Measurements from ENCODE around the gene LRCH1.

The LRCH1 gene

DNA sequence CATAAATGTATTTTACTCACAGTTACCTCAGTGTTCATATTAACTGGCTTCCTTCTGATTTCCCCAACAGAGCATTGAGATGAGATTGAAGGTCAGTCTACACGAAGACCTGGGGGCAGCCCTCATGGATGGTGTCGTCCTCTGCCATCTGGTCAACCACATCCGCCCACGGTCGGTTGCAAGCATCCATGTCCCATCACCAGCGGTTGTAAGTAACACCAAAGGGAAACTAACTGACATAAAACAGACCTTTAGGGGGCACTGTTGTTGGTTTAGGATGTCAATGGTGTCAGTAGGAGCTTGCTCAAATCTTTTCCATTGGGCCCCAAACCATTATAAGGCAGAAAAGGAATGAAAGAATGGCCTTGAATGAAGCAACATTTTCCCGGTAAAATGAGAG, 175.8 kb downstream of the LRCH1 start:
- TF ChIP-seq CREB1 (IDR thresholded peaks at IDR 0.05; ENCODE audit: low read depth) = no peak
- TF ChIP-seq EGR1 (IDR thresholded peaks at IDR 0.05) = peak; percentile 25; the same call in 1 of the 2 replicates

GRCh38 chr13:46731535-46731934, 178.6 kb downstream of the LRCH1 start:
- TF ChIP-seq, protein P1, sequence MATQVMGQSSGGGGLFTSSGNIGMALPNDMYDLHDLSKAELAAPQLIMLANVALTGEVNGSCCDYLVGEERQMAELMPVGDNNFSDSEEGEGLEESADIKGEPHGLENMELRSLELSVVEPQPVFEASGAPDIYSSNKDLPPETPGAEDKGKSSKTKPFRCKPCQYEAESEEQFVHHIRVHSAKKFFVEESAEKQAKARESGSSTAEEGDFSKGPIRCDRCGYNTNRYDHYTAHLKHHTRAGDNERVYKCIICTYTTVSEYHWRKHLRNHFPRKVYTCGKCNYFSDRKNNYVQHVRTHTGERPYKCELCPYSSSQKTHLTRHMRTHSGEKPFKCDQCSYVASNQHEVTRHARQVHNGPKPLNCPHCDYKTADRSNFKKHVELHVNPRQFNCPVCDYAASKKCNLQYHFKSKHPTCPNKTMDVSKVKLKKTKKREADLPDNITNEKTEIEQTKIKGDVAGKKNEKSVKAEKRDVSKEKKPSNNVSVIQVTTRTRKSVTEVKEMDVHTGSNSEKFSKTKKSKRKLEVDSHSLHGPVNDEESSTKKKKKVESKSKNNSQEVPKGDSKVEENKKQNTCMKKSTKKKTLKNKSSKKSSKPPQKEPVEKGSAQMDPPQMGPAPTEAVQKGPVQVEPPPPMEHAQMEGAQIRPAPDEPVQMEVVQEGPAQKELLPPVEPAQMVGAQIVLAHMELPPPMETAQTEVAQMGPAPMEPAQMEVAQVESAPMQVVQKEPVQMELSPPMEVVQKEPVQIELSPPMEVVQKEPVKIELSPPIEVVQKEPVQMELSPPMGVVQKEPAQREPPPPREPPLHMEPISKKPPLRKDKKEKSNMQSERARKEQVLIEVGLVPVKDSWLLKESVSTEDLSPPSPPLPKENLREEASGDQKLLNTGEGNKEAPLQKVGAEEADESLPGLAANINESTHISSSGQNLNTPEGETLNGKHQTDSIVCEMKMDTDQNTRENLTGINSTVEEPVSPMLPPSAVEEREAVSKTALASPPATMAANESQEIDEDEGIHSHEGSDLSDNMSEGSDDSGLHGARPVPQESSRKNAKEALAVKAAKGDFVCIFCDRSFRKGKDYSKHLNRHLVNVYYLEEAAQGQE (IDR thresholded peaks at IDR 0.05; ENCODE audit: low read depth) = no peak
- TF ChIP-seq EGR1 (IDR thresholded peaks at IDR 0.05) (no peak), USF1 (IDR thresholded peaks at IDR 0.05) (no peak), RAD21 (IDR thresholded peaks at IDR 0.05; ENCODE audit: low read depth) (no peak), CEBPB (IDR thresholded peaks at IDR 0.05) (no peak), EP300 (IDR thresholded peaks at IDR 0.05; ENCODE audit: borderline replicate concordance) (no peak), TCF12 (IDR thresholded peaks at IDR 0.05; ENCODE audit: low read depth) (no peak), FOXM1 (IDR thresholded peaks at IDR 0.05; ENCODE audit: borderline replicate concordance, low read depth) (no peak)
- TF ChIP-seq, protein P2, sequence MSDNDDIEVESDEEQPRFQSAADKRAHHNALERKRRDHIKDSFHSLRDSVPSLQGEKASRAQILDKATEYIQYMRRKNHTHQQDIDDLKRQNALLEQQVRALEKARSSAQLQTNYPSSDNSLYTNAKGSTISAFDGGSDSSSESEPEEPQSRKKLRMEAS (IDR thresholded peaks at IDR 0.05) = no peak

DNA sequence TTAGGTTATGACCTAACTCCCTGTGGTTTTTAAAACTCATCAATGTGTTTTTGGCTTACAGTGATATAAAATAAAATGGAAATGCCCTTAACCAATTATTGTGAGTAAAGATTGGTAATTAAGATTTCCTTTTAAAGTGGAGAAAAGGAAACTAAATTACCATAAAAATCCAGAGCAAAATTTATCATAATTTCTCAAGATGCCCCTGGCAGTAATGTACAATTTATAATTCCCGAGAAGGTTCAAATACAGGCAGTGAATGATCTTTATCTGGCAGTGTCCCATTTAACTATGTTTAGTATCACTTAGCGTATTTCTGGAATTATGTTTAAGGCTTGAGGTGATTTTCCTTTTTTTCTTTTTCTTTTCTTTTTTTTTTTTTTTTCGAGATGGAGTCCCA, 182.5 kb downstream of the LRCH1 start:
- TF ChIP-seq ZBTB7A (IDR thresholded peaks at IDR 0.05; ENCODE audit: low read depth) (no peak), RAD21 (IDR thresholded peaks at IDR 0.05; ENCODE audit: low read depth) (no peak), TCF12 (IDR thresholded peaks at IDR 0.05; ENCODE audit: low read depth) (no peak), USF1 (IDR thresholded peaks at IDR 0.05) (no peak), TEAD4 (IDR thresholded peaks at IDR 0.05) (no peak), FOXM1 (IDR thresholded peaks at IDR 0.05; ENCODE audit: borderline replicate concordance, low read depth) (no peak), EGR1 (IDR thresholded peaks at IDR 0.05) (no peak), CREB1 (IDR thresholded peaks at IDR 0.05; ENCODE audit: low read depth) (no peak), YY1 (IDR thresholded peaks at IDR 0.05; ENCODE audit: low read depth) (no peak), TAF1 (IDR thresholded peaks at IDR 0.05; ENCODE audit: low read depth) (no peak), EP300 (IDR thresholded peaks at IDR 0.05; ENCODE audit: borderline replicate concordance) (no peak), NFIC (IDR thresholded peaks at IDR 0.05) (no peak), CEBPB (IDR thresholded peaks at IDR 0.05) (no peak)
- TF ChIP-seq, protein P1 (IDR thresholded peaks at IDR 0.05; ENCODE audit: low read depth) = no peak
- TF ChIP-seq, protein P2 (IDR thresholded peaks at IDR 0.05) = no peak

DNA sequence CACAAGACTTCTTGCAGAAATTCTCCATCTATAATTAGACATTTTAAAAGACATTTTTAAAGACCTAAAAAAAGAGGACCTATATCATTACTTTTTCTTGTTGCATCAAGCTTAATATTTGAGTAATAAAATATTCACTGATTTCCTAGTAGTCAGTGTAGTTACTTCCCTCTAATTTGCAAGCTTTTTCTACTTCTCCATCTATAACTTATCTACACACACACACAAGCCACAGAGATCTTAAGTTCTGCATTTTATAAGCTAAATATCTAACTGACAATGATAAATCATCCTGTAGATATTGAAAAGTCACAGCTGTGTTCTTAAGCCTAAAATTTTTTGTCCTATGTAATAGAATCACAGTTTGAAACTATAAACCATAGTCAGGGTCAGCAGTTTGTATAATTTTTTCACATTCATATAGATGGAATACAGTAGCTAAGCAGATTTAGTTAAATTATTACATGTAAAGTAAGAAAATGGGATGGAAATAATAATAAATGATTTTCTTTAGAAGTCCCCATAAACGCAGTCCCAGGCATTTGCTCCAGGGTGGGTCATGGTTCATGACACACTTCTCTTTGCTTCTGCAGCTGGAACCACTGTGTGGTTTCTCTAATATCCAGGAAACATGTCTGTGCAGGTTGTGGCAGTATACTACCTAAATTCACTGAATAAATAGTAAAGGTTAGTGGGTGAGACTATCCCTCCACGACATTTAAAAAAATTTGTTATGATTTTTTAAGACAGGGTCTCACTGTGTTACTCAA, 183.8 kb downstream of the LRCH1 start:
- TF ChIP-seq CEBPB (IDR thresholded peaks at IDR 0.05) = no peak

GRCh38 chr13:46738055-46738454, 185.1 kb downstream of the LRCH1 start:
- no peak for TF ChIP-seq USF1 (IDR thresholded peaks at IDR 0.05)
- TF ChIP-seq RAD21 (IDR thresholded peaks at IDR 0.05; ENCODE audit: low read depth) = no peak
- TF ChIP-seq TAF1 (IDR thresholded peaks at IDR 0.05; ENCODE audit: low read depth) = no peak
- TF ChIP-seq NFIC (IDR thresholded peaks at IDR 0.05) = no peak
- no peak for TF ChIP-seq CREB1 (IDR thresholded peaks at IDR 0.05; ENCODE audit: low read depth)
- no peak for TF ChIP-seq EP300 (IDR thresholded peaks at IDR 0.05; ENCODE audit: borderline replicate concordance)
- TF ChIP-seq ZBTB7A (IDR thresholded peaks at IDR 0.05; ENCODE audit: low read depth) = no peak
- no peak for TF ChIP-seq FOXM1 (IDR thresholded peaks at IDR 0.05; ENCODE audit: borderline replicate concordance, low read depth)
- no peak for TF ChIP-seq YY1 (IDR thresholded peaks at IDR 0.05; ENCODE audit: low read depth)
- TF ChIP-seq, protein P1 (IDR thresholded peaks at IDR 0.05; ENCODE audit: low read depth) = no peak
- TF ChIP-seq TEAD4 (IDR thresholded peaks at IDR 0.05) = no peak
- no peak for TF ChIP-seq EGR1 (IDR thresholded peaks at IDR 0.05)
- no peak for TF ChIP-seq TCF12 (IDR thresholded peaks at IDR 0.05; ENCODE audit: low read depth)
- no peak for TF ChIP-seq CEBPB (IDR thresholded peaks at IDR 0.05)
- TF ChIP-seq, protein P2 (IDR thresholded peaks at IDR 0.05) = no peak
